ENCODE data around the gene ACVR2A. TPM values are rescaled to one million over a fixed set of nuclear protein-coding genes. Genes with fewer than 3 reads are reported as not detected.
A peak's percentile ranks its signal among the peaks of the same experiment; 100 is the strongest.

ACVR2A gene
- total and polyA plus RNA-seq, 9 of the 15 experiments (the other 6 are each of a cell fraction or from before 2014, with no cell fraction given), result 1.2 to 3.9 (median 2.4) TPM

GRCh38 chr2:147910990-147911473, 66.2 kb downstream of the ACVR2A start:
- intact Hi-C loops (cut with micrococcal nuclease), result loop anchor here (1.0 to 5.0 kb wide), 4 partner anchors 828 to 1249 kb away; no protein-coding TSS in a partner anchor
- ChIA-PET POLR2A (interaction anchor here (1.0 kb wide), 1 partner anchor 9 kb away, joined by 3 read pairs; no protein-coding TSS in a partner anchor), CTCF (ENCODE audit: low intra/inter-chr PET ratio) (no interaction called here)
- H3K4me1 ChIP-seq (replicated peaks in 1 of 2; ENCODE audit: control insufficient read depth in 2 of 2, insufficient read depth in 2 of 2, low read length in 2 of 2), result no peaks in the 10 kb centered on the region
- H3K4me3 ChIP-seq, result no peak overlapping the region
- H3K9me1 ChIP-seq (ENCODE audit: control insufficient read depth, insufficient read depth, low read length), result no peaks in the 10 kb centered on the region
- no peaks in the 10 kb centered on the region for H3K79me2 ChIP-seq (ENCODE audit: control insufficient read depth, insufficient read depth, low read length)
- no peaks in the 10 kb centered on the region for H3K36me3 ChIP-seq (ENCODE audit: control insufficient read depth, insufficient read depth, low read length)
- ATAC-seq (peak; percentile 63; the same call in 2 of the 3 replicates), DNase-seq (ENCODE audit: extremely low read depth in 1 of 4, low spot score in 3 of 4) (peak; percentile 11 to 68 (median 14)), FAIRE-seq (peak; percentile 71)
- in situ Hi-C loops (cut with MboI), result loop anchor here (25.0 kb wide), 3 partner anchors 374 to 1174 kb away; no protein-coding TSS in a partner anchor
- H3K27me3 ChIP-seq (ENCODE audit: control insufficient read depth in 2 of 2, insufficient read depth in 2 of 2, low read length in 2 of 2), result no peaks in the 10 kb centered on the region
- H2AFZ ChIP-seq (ENCODE audit: low read depth, low read length), result no peak overlapping the region
- no peak overlapping the region for H3K4me2 ChIP-seq (ENCODE audit: insufficient read depth, low read length)
- no TSS peak for BruUV-seq (replicated peaks)
- H3K27ac ChIP-seq (ENCODE audit: extremely low read depth, low read depth, low read length), result no peak overlapping the region
- no peak overlapping the region for H3K9ac ChIP-seq (ENCODE audit: insufficient read depth in 1 of 2, low read depth in 2 of 2, low read length in 2 of 2)
- H4K20me1 ChIP-seq (replicated peaks; ENCODE audit: control insufficient read depth, insufficient read depth, low read length), result 0 out of 2 replicates have a peak, but pooled peaks cover 2% of the 10 kb centered on the region
- WGBS (ENCODE audit: insufficient coverage, low coverage, missing lambda C conversion rate), result 0% methylated on average over 2 of the region's 2 CpGs
- H3K9me3 ChIP-seq (replicated peaks; ENCODE audit: control insufficient read depth, insufficient read depth, low read depth, low read length), result no peaks in the 10 kb centered on the region
- TF ChIP-seq, protein P1, sequence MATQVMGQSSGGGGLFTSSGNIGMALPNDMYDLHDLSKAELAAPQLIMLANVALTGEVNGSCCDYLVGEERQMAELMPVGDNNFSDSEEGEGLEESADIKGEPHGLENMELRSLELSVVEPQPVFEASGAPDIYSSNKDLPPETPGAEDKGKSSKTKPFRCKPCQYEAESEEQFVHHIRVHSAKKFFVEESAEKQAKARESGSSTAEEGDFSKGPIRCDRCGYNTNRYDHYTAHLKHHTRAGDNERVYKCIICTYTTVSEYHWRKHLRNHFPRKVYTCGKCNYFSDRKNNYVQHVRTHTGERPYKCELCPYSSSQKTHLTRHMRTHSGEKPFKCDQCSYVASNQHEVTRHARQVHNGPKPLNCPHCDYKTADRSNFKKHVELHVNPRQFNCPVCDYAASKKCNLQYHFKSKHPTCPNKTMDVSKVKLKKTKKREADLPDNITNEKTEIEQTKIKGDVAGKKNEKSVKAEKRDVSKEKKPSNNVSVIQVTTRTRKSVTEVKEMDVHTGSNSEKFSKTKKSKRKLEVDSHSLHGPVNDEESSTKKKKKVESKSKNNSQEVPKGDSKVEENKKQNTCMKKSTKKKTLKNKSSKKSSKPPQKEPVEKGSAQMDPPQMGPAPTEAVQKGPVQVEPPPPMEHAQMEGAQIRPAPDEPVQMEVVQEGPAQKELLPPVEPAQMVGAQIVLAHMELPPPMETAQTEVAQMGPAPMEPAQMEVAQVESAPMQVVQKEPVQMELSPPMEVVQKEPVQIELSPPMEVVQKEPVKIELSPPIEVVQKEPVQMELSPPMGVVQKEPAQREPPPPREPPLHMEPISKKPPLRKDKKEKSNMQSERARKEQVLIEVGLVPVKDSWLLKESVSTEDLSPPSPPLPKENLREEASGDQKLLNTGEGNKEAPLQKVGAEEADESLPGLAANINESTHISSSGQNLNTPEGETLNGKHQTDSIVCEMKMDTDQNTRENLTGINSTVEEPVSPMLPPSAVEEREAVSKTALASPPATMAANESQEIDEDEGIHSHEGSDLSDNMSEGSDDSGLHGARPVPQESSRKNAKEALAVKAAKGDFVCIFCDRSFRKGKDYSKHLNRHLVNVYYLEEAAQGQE (IDR thresholded peaks at IDR 0.05; ENCODE audit: borderline replicate concordance), result peak; percentile 67; the same call in 1 of the 2 replicates
- TF ChIP-seq, protein P1 (CRISPR knock-in tag; IDR thresholded peaks at IDR 0.05; ENCODE audit: low read depth), result no peak
- peak; percentile 49; the same call in 1 of the 2 replicates for TF ChIP-seq ZBTB40 (IDR thresholded peaks at IDR 0.05)
- TF ChIP-seq ZBTB40 (CRISPR knock-in tag; IDR thresholded peaks at IDR 0.05), result no peak
